Activated T-helper 1 cell treated with anti-CD3 and anti-CD28 coated beads, Interleukin-2, amount 50 U/mL, for 16 hours (primary cell): ENCODE measurements around the gene TOP1.
A peak's percentile ranks its signal among the peaks of the same experiment; 100 is the strongest.

Experiments used
- DNase-seq, 2 donors: peaks; one replicate each; pipeline ENCODE4 v3.0.0-alpha.2; 2020; ENCODE audit warnings: low read depth in 1 of 2, low spot score in 1 of 2

Gene TOP1

GRCh38 chr20:41028359-41029149 lies at the start of gene TOP1:
TOP1 (plus strand) TSS chr20:41028822; CDS start chr20:41029068, 246 bp downstream.
- DNase-seq = peak; percentile 99 to 100

GRCh38 chr20:40979247-40979646 lies 49.4 kb upstream of the TOP1 start:
- no peak for DNase-seq

GRCh38 chr20:40980106-40980827 lies 48.4 kb upstream of the TOP1 start:
- no peak for DNase-seq

GRCh38 chr20:40980828-40981310 lies 47.8 kb upstream of the TOP1 start:
- no peak for DNase-seq

- no peak for DNase-seq
Measured at GRCh38 chr20:40982415-40983145, 46.0 kb upstream of the TOP1 start.

GRCh38 chr20:40983898-40984297 lies 44.7 kb upstream of the TOP1 start:
- DNase-seq = no peak

- no peak for DNase-seq
Measured at GRCh38 chr20:40984496-40984895, 44.1 kb upstream of the TOP1 start.

GRCh38 chr20:40986774-40987173 lies 41.8 kb upstream of the TOP1 start:
- no peak for DNase-seq

GRCh38 chr20:40990542-40991120 lies 38.0 kb upstream of the TOP1 start:
- peak; percentile 40 to 47 for DNase-seq

GRCh38 chr20:40991181-40991889 lies 37.3 kb upstream of the TOP1 start:
- no peak for DNase-seq

- DNase-seq = no peak
Measured at GRCh38 chr20:40992349-40993113, 36.1 kb upstream of the TOP1 start.

- no peak for DNase-seq
Measured at GRCh38 chr20:40993794-40994540, 34.7 kb upstream of the TOP1 start.

GRCh38 chr20:40996326-40996725 lies 32.3 kb upstream of the TOP1 start:
- no peak for DNase-seq

GRCh38 chr20:40997116-40997515 lies 31.5 kb upstream of the TOP1 start:
- no peak for DNase-seq

GRCh38 chr20:40999841-41000240 lies 28.8 kb upstream of the TOP1 start:
- no peak for DNase-seq

- DNase-seq = no peak
Measured at GRCh38 chr20:41000628-41001027, 28.0 kb upstream of the TOP1 start.

- DNase-seq = no peak
Measured at GRCh38 chr20:41001497-41001896, 27.1 kb upstream of the TOP1 start.

- DNase-seq = no peak
Measured at GRCh38 chr20:41002842-41003142, 25.8 kb upstream of the TOP1 start.

- peak; percentile 20 to 55 for DNase-seq
Measured at GRCh38 chr20:41003143-41003935, 25.3 kb upstream of the TOP1 start.
